IMR-90 (cell line): ENCODE data around the gene CHD3.

ENCODE experiments used
- BHLHE40 ChIP-seq: fragments of 150-350 bp; IDR thresholded peaks from 2 replicates; pipeline ENCODE4 v1.6.1; 2016; ENCODE audit warnings: mild to moderate bottlenecking, low read depth, low read length
- CEBPB ChIP-seq: IDR thresholded peaks from 2 replicates; pipeline ENCODE4 v1.6.1; 2012; ENCODE audit warnings: low read depth, low read length, improper control_type of control experiment
- CHD1 ChIP-seq: IDR thresholded peaks from 2 replicates; pipeline ENCODE4 v1.6.1; 2012; ENCODE audit warnings: low read depth, low read length, improper control_type of control experiment
- MAFK ChIP-seq: IDR thresholded peaks from 2 replicates; pipeline ENCODE4 v1.6.1; 2012; ENCODE audit warnings: low read depth, low read length, improper control_type of control experiment
- MAZ ChIP-seq: IDR thresholded peaks from 2 replicates; pipeline ENCODE4 v1.6.1; 2012; ENCODE audit warnings: low read depth, mild to moderate bottlenecking, low read length, improper control_type of control experiment, moderate library complexity, borderline replicate concordance
- MXI1 ChIP-seq: IDR thresholded peaks from 2 replicates; pipeline ENCODE4 v1.6.1; 2012; ENCODE audit warnings: low read depth, mild to moderate bottlenecking, low read length, moderate library complexity, borderline replicate concordance
- POLR2A ChIP-seq: IDR thresholded peaks from 2 replicates; pipeline ENCODE4 v1.6.1; 2012; ENCODE audit warnings: mild to moderate bottlenecking, low read depth, low read length
- RAD21 ChIP-seq: IDR thresholded peaks from 2 replicates; pipeline ENCODE4 v1.6.1; 2012; ENCODE audit warnings: low read length, improper control_type of control experiment
- RCOR1 ChIP-seq: IDR thresholded peaks from 2 replicates; pipeline ENCODE4 v1.6.1; 2012; ENCODE audit warnings: mild to moderate bottlenecking, low read length, improper control_type of control experiment; ENCODE audit not compliant: insufficient replicate concordance
- RFX5 ChIP-seq: IDR thresholded peaks from 2 replicates; pipeline ENCODE4 v1.8.0; 2012; ENCODE audit warnings: low read depth, mild to moderate bottlenecking, low read length, moderate library complexity
- SMC3 ChIP-seq: fragments of 150-350 bp; IDR thresholded peaks from 2 replicates; pipeline ENCODE4 v1.6.1; 2016; ENCODE audit warnings: low read depth, mild to moderate bottlenecking, antibody characterized with exemption, low read length, moderate library complexity
- TF ChIP-seq, protein P1 (sequence below): conservative IDR thresholded peaks from 2 replicates; pipeline ENCODE4 v1.5.1; 2012; ENCODE audit warnings: mild to moderate bottlenecking, low read depth, low read length, improper control_type of control experiment
- TF ChIP-seq, protein P2 (sequence below): fragments of 150-350 bp; IDR thresholded peaks from 2 replicates; pipeline ENCODE4 v1.6.1; 2017; ENCODE audit warnings: mild to moderate bottlenecking, antibody characterized with exemption, low read length, low read depth
- TF ChIP-seq, protein P3 (sequence below): fragments of 150-350 bp; IDR thresholded peaks from 2 replicates; pipeline ENCODE4 v1.6.1; 2016; ENCODE audit warnings: low read depth, mild to moderate bottlenecking, low read length, moderate library complexity, borderline replicate concordance

DNA sequence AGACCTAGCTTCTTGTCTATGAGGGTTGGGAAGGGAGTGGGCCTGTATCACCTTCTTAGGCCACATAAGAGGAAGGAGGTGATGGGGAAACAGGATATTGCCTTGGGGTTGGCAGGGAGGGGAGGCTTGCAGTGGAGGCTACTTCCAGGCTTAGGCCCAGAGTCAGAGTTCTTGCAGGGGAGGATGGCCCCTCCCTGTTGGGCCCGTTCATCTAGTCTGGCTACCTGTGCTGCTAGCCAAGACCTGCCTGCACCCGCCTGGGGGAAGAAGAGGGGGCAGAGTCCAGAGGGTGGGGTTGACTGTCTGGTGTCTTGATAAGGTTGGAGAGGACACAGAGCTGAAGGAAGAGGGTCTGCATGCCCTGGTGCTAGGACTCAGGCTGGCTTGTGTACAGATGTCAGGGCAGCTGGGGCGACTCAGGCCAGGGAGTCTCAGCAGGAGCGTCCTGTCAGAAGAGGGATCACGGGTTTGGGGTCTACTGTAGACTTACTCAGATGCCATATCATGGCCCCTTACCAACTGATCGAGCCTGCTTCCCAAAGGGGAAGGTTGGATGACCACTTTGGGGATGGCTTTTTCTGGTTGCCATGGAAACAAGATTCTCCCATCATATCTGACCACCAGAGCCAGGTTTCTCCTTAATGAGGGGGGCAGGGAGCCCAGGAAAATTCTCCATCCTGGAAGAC lies 49.3 kb upstream of the CHD3 start:
- TF ChIP-seq, protein P1, sequence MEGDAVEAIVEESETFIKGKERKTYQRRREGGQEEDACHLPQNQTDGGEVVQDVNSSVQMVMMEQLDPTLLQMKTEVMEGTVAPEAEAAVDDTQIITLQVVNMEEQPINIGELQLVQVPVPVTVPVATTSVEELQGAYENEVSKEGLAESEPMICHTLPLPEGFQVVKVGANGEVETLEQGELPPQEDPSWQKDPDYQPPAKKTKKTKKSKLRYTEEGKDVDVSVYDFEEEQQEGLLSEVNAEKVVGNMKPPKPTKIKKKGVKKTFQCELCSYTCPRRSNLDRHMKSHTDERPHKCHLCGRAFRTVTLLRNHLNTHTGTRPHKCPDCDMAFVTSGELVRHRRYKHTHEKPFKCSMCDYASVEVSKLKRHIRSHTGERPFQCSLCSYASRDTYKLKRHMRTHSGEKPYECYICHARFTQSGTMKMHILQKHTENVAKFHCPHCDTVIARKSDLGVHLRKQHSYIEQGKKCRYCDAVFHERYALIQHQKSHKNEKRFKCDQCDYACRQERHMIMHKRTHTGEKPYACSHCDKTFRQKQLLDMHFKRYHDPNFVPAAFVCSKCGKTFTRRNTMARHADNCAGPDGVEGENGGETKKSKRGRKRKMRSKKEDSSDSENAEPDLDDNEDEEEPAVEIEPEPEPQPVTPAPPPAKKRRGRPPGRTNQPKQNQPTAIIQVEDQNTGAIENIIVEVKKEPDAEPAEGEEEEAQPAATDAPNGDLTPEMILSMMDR, result no peak
- TF ChIP-seq MXI1, result no peak
- TF ChIP-seq MAZ, result no peak
- peak; percentile 4; the same call in 1 of the 2 replicates for TF ChIP-seq POLR2A
- TF ChIP-seq RCOR1, result no peak
- no peak for TF ChIP-seq CHD1
- TF ChIP-seq BHLHE40, result no peak
- no peak for TF ChIP-seq CEBPB
- no peak for TF ChIP-seq MAFK
- no peak for TF ChIP-seq SMC3
- TF ChIP-seq, protein P2, sequence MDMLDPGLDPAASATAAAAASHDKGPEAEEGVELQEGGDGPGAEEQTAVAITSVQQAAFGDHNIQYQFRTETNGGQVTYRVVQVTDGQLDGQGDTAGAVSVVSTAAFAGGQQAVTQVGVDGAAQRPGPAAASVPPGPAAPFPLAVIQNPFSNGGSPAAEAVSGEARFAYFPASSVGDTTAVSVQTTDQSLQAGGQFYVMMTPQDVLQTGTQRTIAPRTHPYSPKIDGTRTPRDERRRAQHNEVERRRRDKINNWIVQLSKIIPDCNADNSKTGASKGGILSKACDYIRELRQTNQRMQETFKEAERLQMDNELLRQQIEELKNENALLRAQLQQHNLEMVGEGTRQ, result no peak
- TF ChIP-seq, protein P3, sequence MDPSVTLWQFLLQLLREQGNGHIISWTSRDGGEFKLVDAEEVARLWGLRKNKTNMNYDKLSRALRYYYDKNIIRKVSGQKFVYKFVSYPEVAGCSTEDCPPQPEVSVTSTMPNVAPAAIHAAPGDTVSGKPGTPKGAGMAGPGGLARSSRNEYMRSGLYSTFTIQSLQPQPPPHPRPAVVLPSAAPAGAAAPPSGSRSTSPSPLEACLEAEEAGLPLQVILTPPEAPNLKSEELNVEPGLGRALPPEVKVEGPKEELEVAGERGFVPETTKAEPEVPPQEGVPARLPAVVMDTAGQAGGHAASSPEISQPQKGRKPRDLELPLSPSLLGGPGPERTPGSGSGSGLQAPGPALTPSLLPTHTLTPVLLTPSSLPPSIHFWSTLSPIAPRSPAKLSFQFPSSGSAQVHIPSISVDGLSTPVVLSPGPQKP, result no peak
- TF ChIP-seq RFX5, result no peak
- TF ChIP-seq RAD21, result no peak
